Neuronal stem cell (in vitro differentiated cells): Measurements from ENCODE around the gene ZNF197. TPM values are rescaled to one million over a fixed set of nuclear protein-coding genes. Genes with fewer than 3 reads are reported as not detected.
"Not testable (repeated sequence)": the region's sequence is repeated elsewhere in the genome, so short reads cannot be mapped to it uniquely, and the experiment has no call there.

Experiments
- DNase-seq: peaks from one replicate; pipeline ENCODE4 v3.0.0-alpha.2; 2013; ENCODE audit warnings: low spot score
- H2AFZ ChIP-seq: one replicate; pipeline ENCODE4 v1.6.1; 2013; ENCODE audit warnings: mild to moderate bottlenecking, low read length, inconsistent platforms
- H2AK5ac ChIP-seq: 2 replicates; pipeline ENCODE4 v1.6.1; 2013; ENCODE audit warnings: low read depth, mild to moderate bottlenecking, inconsistent platforms, low read length, moderate library complexity, mixed read lengths
- H2BK120ac ChIP-seq: 2 replicates; pipeline ENCODE4 v1.6.1; 2013; ENCODE audit warnings: low read depth, mild to moderate bottlenecking, inconsistent platforms, low read length, moderate library complexity, mixed read lengths
- H2BK12ac ChIP-seq: one replicate; pipeline ENCODE4 v1.6.1; 2013; ENCODE audit warnings: low read length, inconsistent platforms
- H2BK15ac ChIP-seq: 2 replicates; pipeline ENCODE4 v1.6.1; 2013; ENCODE audit warnings: mild to moderate bottlenecking, low read length, inconsistent platforms, mixed read lengths
- H2BK5ac ChIP-seq: one replicate; pipeline ENCODE4 v1.6.1; 2013; ENCODE audit warnings: inconsistent platforms, mild to moderate bottlenecking, low read length, moderate library complexity
- H3K14ac ChIP-seq: one replicate; pipeline ENCODE4 v1.6.1; 2013; ENCODE audit warnings: low read length, inconsistent platforms
- H3K18ac ChIP-seq: 2 replicates; pipeline ENCODE4 v1.6.1; 2013; ENCODE audit warnings: low read length, inconsistent platforms
- H3K23ac ChIP-seq: 2 replicates; pipeline ENCODE4 v1.6.1; 2013; ENCODE audit warnings: low read depth, mild to moderate bottlenecking, mixed read lengths, low read length, inconsistent platforms; ENCODE audit not compliant: poor library complexity
- H3K27ac ChIP-seq: replicated peaks from 3 replicates; pipeline ENCODE4 v1.5.1; 2013; ENCODE audit warnings: low read length, inconsistent platforms
- H3K27me3 ChIP-seq, 3 experiments: 2 replicates each; pipeline ENCODE4 v1.6.1; 2013; ENCODE audit warnings: low read length in 3 of 3, mild to moderate bottlenecking in 2 of 3, inconsistent platforms in 1 of 3, low read depth in 1 of 3, mixed read lengths in 1 of 3, moderate library complexity in 1 of 3; ENCODE audit not compliant: control insufficient read depth in 3 of 3, insufficient read depth in 3 of 3
- H3K36me3 ChIP-seq, 2 donors: replicated peaks in 1 of 2; 2 replicates each; pipeline ENCODE4 v1.6.1; 2013; ENCODE audit warnings: low read length in 2 of 2; ENCODE audit not compliant: control insufficient read depth in 2 of 2, insufficient read depth in 2 of 2
- H3K4ac ChIP-seq: 2 replicates; pipeline ENCODE4 v1.6.1; 2013; ENCODE audit warnings: inconsistent platforms, mild to moderate bottlenecking, low read length, moderate library complexity
- H3K4me1 ChIP-seq, 2 donors: 1 replicate in 1 of 2; 2 replicates in 1 of 2; pipeline ENCODE4 v1.6.1; 2013; ENCODE audit warnings: low read length in 2 of 2, low read depth in 1 of 2; ENCODE audit not compliant: control insufficient read depth in 2 of 2, insufficient read depth in 1 of 2
- H3K4me2 ChIP-seq: one replicate; pipeline ENCODE4 v1.6.1; 2013; ENCODE audit warnings: mild to moderate bottlenecking, low read length, inconsistent platforms; ENCODE audit not compliant: insufficient read depth, poor library complexity, severe bottlenecking
- H3K4me3 ChIP-seq, 2 donors: 2 replicates each; pipeline ENCODE4 v1.5.1; 2013; ENCODE audit warnings: low read length in 2 of 2, mild to moderate bottlenecking in 2 of 2, inconsistent platforms in 1 of 2, moderate library complexity in 1 of 2
- H3K79me1 ChIP-seq: one replicate; pipeline ENCODE4 v1.6.1; 2013; ENCODE audit warnings: low read depth, mild to moderate bottlenecking, inconsistent platforms, low read length, moderate library complexity
- H3K9ac ChIP-seq: one replicate; pipeline ENCODE4 v1.6.1; 2013; ENCODE audit warnings: mild to moderate bottlenecking, low read depth, low read length, inconsistent platforms; ENCODE audit not compliant: poor library complexity
- H3K9me3 ChIP-seq, 2 donors: replicated peaks in 1 of 2; 2 replicates each; pipeline versions ENCODE3 to v1.6.1; 2013; ENCODE audit warnings: low read length in 2 of 2, mild to moderate bottlenecking in 2 of 2, inconsistent platforms in 1 of 2, low read depth in 1 of 2, mixed read lengths in 1 of 2, moderate library complexity in 1 of 2; ENCODE audit not compliant: control insufficient read depth in 2 of 2, insufficient read depth in 1 of 2
- H4K8ac ChIP-seq: one replicate; pipeline ENCODE4 v1.6.1; 2013; ENCODE audit warnings: low read depth, mild to moderate bottlenecking, inconsistent platforms, low read length, moderate library complexity
- H4K91ac ChIP-seq: one replicate; pipeline ENCODE4 v1.6.1; 2013; ENCODE audit warnings: low read length, low read depth, mild to moderate bottlenecking, inconsistent platforms; ENCODE audit not compliant: poor library complexity
- WGBS, 2 donors: extraction: QIAGEN DNeasy Blood & Tissue Kit; methylation state at CpG; one replicate each; pipeline ENCODE4 v1.1.7; 2013; ENCODE audit warnings: missing lambda C conversion rate in 2 of 2, mixed read lengths in 1 of 2; ENCODE audit not compliant: insufficient read length in 2 of 2, insufficient replicate concordance in 1 of 2; ENCODE audit errors: extremely low coverage in 2 of 2; 5-methylcytosine and 5-hydroxymethylcytosine counted together
- polyA plus RNA-seq, 2 experiments: library from polyadenylated mRNA; stranded (reverse); fragments of 200-250 nt; gene quantifications; one replicate each; pipeline ENCODE4 v1.2.3, GENCODE V29; 2013

Gene ZNF197
- 21.2 TPM for polyA plus RNA-seq (2013, experiment 1 of 2)
- polyA plus RNA-seq (2013, experiment 2 of 2): 20.1 TPM

GRCh38 chr3:44624749-44625480, at the start of gene ZNF197:
TSS of gene ZNF197 (plus strand) at chr3:44625036. CDS start at chr3:44629155, 4,119 bp downstream.
- Histone ChIP-seq H2BK120ac (no peak within 1 kb of the TSS), H2BK12ac (no peak within 1 kb of the TSS), H3K4me2 (peak within 1 kb of the TSS; percentile 68), H3K14ac (no peak within 1 kb of the TSS), H2BK15ac (no peak within 1 kb of the TSS), H3K4me1 (peaks cover 0 to 3% of the 10 kb centered on the region in 2 donors), H3K23ac (peak within 1 kb of the TSS; percentile 62), H4K91ac (no peak within 1 kb of the TSS), H3K18ac (peak within 1 kb of the TSS; percentile 49), H4K8ac (no peak within 1 kb of the TSS), H2AFZ (peak within 1 kb of the TSS; percentile 80), H3K27ac (peak within 1 kb of the TSS; percentile 82), H3K79me1 (no peaks in the 10 kb centered on the region), H3K4ac (no peak within 1 kb of the TSS), H2AK5ac (peak within 1 kb of the TSS; percentile 61), H2BK5ac (no peak within 1 kb of the TSS), H3K4me3 (peak within 1 kb of the TSS; percentile 82 to 88), H3K9ac (peak within 1 kb of the TSS; percentile 89), H3K36me3 (peaks cover 5 to 39% of the 10 kb centered on the region in 2 donors), H3K9me3 (no peaks in the 10 kb centered on the region), H3K27me3 (no peaks in the 10 kb centered on the region)
- no CpG with 5 or more reads among the region's 47 CpGs for WGBS, 2 donors
- peak; percentile 86 for DNase-seq

GRCh38 chr3:44576613-44577012, 48.2 kb upstream of the ZNF197 start:
- Histone ChIP-seq H3K4me3 (no peak overlapping the region), H2AFZ (no peak overlapping the region), H3K27me3 (no peaks in the 10 kb centered on the region), H2BK15ac (no peak overlapping the region), H3K9ac (no peak overlapping the region), H2BK12ac (no peak overlapping the region), H2AK5ac (no peak overlapping the region), H3K23ac (no peak overlapping the region), H4K8ac (no peak overlapping the region), H3K79me1 (no peaks in the 10 kb centered on the region), H3K36me3 (peaks cover 8 to 42% of the 10 kb centered on the region in 2 donors), H2BK5ac (no peak overlapping the region), H2BK120ac (no peak overlapping the region), H4K91ac (no peak overlapping the region), H3K27ac (no peak overlapping the region), H3K4me1 (no peaks in the 10 kb centered on the region), H3K18ac (no peak overlapping the region), H3K4ac (no peak overlapping the region), H3K4me2 (no peak overlapping the region), H3K14ac (no peak overlapping the region), H3K9me3 (peaks cover 5 to 19% of the 10 kb centered on the region in 2 donors)
- no peak for DNase-seq

DNA sequence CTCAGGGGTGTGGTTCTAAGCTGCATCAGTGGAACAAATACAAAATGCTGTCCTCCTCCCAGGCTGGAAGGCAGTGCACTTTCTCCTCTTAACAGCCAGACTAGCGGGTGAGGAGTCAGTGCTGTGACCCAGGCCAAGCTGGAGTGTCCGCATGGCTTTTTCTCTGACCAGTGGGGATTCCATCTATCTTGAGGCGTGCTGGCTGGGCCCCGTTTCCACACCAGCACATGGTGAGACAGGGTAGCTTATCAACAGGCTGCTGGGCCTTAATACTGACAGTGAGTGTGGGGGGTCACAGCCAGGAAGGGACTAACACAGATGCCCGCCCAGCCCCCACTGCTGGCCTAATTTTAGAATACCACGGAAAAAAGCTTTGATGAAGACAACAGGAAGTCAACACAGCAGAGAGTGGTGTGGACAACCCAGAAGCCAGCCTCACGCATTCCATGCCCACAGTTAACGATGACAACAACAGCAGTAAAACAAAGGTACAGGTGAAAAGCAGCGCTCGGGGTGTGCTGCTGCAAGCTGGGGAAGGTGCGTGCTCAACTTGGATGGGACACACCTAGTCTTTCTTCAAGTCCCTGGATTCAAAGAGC, 47.4 kb upstream of the ZNF197 start:
- Histone ChIP-seq H3K36me3 (peaks cover 5 to 33% of the 10 kb centered on the region in 2 donors), H3K9me3 (peaks cover 2 to 11% of the 10 kb centered on the region in 2 donors)
- H3K27ac ChIP-seq, H3K23ac ChIP-seq, H4K91ac ChIP-seq, H3K79me1 ChIP-seq, H2AFZ ChIP-seq, H3K27me3 ChIP-seq, H3K4me2 ChIP-seq, H3K4me3 ChIP-seq, H3K9ac ChIP-seq, H3K18ac ChIP-seq, H2BK120ac ChIP-seq, H2BK12ac ChIP-seq, H2BK15ac ChIP-seq, H2BK5ac ChIP-seq, H3K14ac ChIP-seq, H2AK5ac ChIP-seq, DNase-seq, H3K4me1 ChIP-seq, H3K4ac ChIP-seq, H4K8ac ChIP-seq: not testable (repeated sequence)
- no CpG with 5 or more reads among the region's 11 CpGs for WGBS, 2 donors

- not testable (repeated sequence) for H3K4me2 ChIP-seq, H2BK12ac ChIP-seq, H3K4me1 ChIP-seq, H3K9me3 ChIP-seq, H2AK5ac ChIP-seq, H3K18ac ChIP-seq, H2BK5ac ChIP-seq, H3K79me1 ChIP-seq, H3K27ac ChIP-seq, H2AFZ ChIP-seq, H3K23ac ChIP-seq, H3K14ac ChIP-seq, H3K9ac ChIP-seq, H2BK120ac ChIP-seq, DNase-seq, H3K27me3 ChIP-seq, H3K4ac ChIP-seq, H4K8ac ChIP-seq, H4K91ac ChIP-seq, H3K4me3 ChIP-seq, H2BK15ac ChIP-seq
- no CpG with 5 or more reads among the region's 22 CpGs for WGBS, 2 donors
- H3K36me3 ChIP-seq: peaks cover 5 to 27% of the 10 kb centered on the region in 2 donors
Measured at GRCh38 chr3:44578316-44578715, 46.5 kb upstream of the ZNF197 start.
